ENCODE results near the gene TCF19.

GRCh38 chr6:31202259-31203166 lies 44.1 kb downstream of the TCF19 start:
- TF ChIP-seq CTCF (IDR thresholded peaks at IDR 0.05) (no peak), POLR2A (IDR thresholded peaks at IDR 0.05) (no peak)

Measured in lower leg skin (tissue), 3 donors.